K562 (cell line): ENCODE measurements around the gene CDKN1C. TPM values are rescaled to one million over a fixed set of nuclear protein-coding genes. Genes with fewer than 3 reads are reported as not detected.

Experiments used
- AFF1 ChIP-seq, 2 experiments: fragments of 450-650 bp; IDR thresholded peaks; 2 replicates each; pipeline ENCODE4 v1.6.1; 2018; ENCODE audit warnings: mild to moderate bottlenecking in 2 of 2, low read depth in 1 of 2; ENCODE audit not compliant: partially characterized antibody in 2 of 2
- CAMTA2 ChIP-seq: fragments of 250-450 bp; sonication (Bioruptor Pico); conservative IDR thresholded peaks from 2 replicates; pipeline ENCODE4 v1.5.1; 2022
- CTBP1 ChIP-seq: fragments of 450-650 bp; IDR thresholded peaks from 2 replicates; pipeline ENCODE4 v1.6.1; 2016; ENCODE audit warnings: borderline replicate concordance
- CXXC5 ChIP-seq: fragments of 250-450 bp; sonication (Bioruptor Pico); IDR thresholded peaks from 2 replicates; pipeline ENCODE4 v1.8.0; 2022; ENCODE audit warnings: inconsistent platforms, mild to moderate bottlenecking, moderate library complexity
- ELF1 ChIP-seq: fragments of 200-800 bp; sonication (Bioruptor generic); IDR thresholded peaks from 2 replicates; pipeline ENCODE4 v1.6.1; 2016; ENCODE audit warnings: missing genetic modification characterization, missing compliant biosample characterization
- MAFK ChIP-seq: IDR thresholded peaks from 2 replicates; pipeline ENCODE4 v1.6.1; 2011; ENCODE audit warnings: low read length, improper control_type of control experiment
- RCOR1 ChIP-seq, 2 experiments: IDR thresholded peaks; 2 replicates each; pipeline ENCODE4 v1.6.1; 2012; ENCODE audit warnings: low read depth in 2 of 2, low read length in 2 of 2, borderline replicate concordance in 1 of 2, improper control_type of control experiment in 1 of 2
- SIN3B ChIP-seq: fragments of 450-650 bp; IDR thresholded peaks from 2 replicates; pipeline ENCODE4 v1.6.1; 2017; ENCODE audit warnings: low read depth, mild to moderate bottlenecking, moderate library complexity
- SRSF1 ChIP-seq: fragments of 200-400 bp; formaldehyde crosslinking; IDR thresholded peaks from 2 replicates; pipeline ENCODE4 v1.6.1; 2017; ENCODE audit warnings: mild to moderate bottlenecking, low read depth, low read length, moderate library complexity
- STAT5A ChIP-seq: IDR thresholded peaks from 2 replicates; pipeline ENCODE4 v1.6.1; 2012; ENCODE audit warnings: low read length, inconsistent platforms, borderline replicate concordance
- SUPT5H ChIP-seq: fragments of 450-650 bp; IDR thresholded peaks from 2 replicates; pipeline ENCODE4 v1.6.1; 2016
- TCF15 ChIP-seq: fragments of 250-450 bp; sonication (Bioruptor Pico); IDR thresholded peaks from 2 replicates; pipeline ENCODE4 v1.8.0; 2022; ENCODE audit warnings: moderate library complexity, mild to moderate bottlenecking, inconsistent platforms
- ZBTB33 ChIP-seq: sonication (generic); formaldehyde crosslinking; IDR thresholded peaks from 2 replicates; pipeline ENCODE4 v1.8.1; 2023; ENCODE audit warnings: mild to moderate bottlenecking, missing genetic modification reagents
- ZNF518B ChIP-seq: fragments of 250-450 bp; sonication (Bioruptor Pico); IDR thresholded peaks from 2 replicates; pipeline ENCODE4 v1.5.0; 2021; ENCODE audit warnings: mild to moderate bottlenecking, moderate library complexity
- polyA plus RNA-seq, 8 experiments: library from polyadenylated mRNA; depleted of rRNA in 4 of 8; stranded (reverse) in 5 of 8; unstranded in 3 of 8; fragments of >200 nt; fragmentation: Nextera tagmentation in 2 of 8; fragmentation: Illumina TruSeq in 1 of 8; extraction: Ambion mirVana in 2 of 8; extraction: Trizol in 1 of 8; gene quantifications; 2 replicates each; pipeline versions ENCODE4 v1.2.1 to v1.2.3, GENCODE V29; 2011 to 2014; ENCODE audit warnings: inconsistent platforms in 1 of 8, missing spikeins in 1 of 8
- total RNA-seq, 7 experiments: library from RNA; depleted of rRNA in 6 of 7; stranded (reverse); fragments of >200 nt in 6 of 7; fragmentation: Illumina TruSeq in 2 of 7; extraction: Trizol in 2 of 7; gene quantifications; 2 replicates each; pipeline versions ENCODE4 v1.2.1 to v1.2.3, GENCODE V29; 2011 to 2021; ENCODE audit warnings: low replicate concordance in 1 of 7
- TF ChIP-seq, protein P1 (sequence below): sonication (generic); formaldehyde crosslinking; IDR thresholded peaks from 2 replicates; pipeline ENCODE4 v1.8.0; 2023; ENCODE audit warnings: mild to moderate bottlenecking, missing genetic modification reagents

CDKN1C gene
- total and polyA plus RNA-seq, 9 of the 15 experiments (the other 6 are each of a cell fraction or from before 2014, with no cell fraction given): 2.8 to 21.1 (median 9.3) TPM

DNA sequence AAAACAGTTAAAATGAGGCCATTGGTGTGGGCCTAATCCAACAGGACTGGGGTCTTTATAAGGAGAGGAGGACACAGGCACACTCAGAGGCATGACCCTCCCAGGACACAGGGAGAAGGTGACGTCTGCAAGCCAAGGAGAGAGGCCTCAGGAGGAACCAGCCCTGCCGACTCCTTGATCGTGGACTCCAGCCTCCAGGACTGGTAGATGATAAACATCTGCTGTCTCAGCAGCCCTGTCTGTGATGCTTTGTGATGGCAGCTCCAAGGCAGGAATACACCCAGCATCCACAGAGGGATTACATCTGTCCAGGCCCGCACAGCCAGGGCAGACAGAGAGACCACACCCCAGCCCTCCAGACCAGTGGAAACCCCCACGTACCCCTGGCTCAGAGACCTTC, 18.4 kb downstream of the CDKN1C start (continued):
- TF ChIP-seq ZBTB33 (CRISPR knock-in tag): no peak
- TF ChIP-seq AFF1 (IDR thresholded peaks at IDR 0.05; ENCODE audit: low read depth in 1 of 2, partially characterized antibody in 2 of 2): no peak
- no peak for TF ChIP-seq CAMTA2 (CRISPR knock-in tag)
- TF ChIP-seq ZNF518B: no peak
- TF ChIP-seq STAT5A: no peak
- peak; percentile 64 for TF ChIP-seq MAFK
- TF ChIP-seq, protein P1, sequence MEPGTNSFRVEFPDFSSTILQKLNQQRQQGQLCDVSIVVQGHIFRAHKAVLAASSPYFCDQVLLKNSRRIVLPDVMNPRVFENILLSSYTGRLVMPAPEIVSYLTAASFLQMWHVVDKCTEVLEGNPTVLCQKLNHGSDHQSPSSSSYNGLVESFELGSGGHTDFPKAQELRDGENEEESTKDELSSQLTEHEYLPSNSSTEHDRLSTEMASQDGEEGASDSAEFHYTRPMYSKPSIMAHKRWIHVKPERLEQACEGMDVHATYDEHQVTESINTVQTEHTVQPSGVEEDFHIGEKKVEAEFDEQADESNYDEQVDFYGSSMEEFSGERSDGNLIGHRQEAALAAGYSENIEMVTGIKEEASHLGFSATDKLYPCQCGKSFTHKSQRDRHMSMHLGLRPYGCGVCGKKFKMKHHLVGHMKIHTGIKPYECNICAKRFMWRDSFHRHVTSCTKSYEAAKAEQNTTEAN (CRISPR knock-in tag): no peak
- no peak for TF ChIP-seq TCF15 (CRISPR knock-in tag)
- no peak for TF ChIP-seq SRSF1
- 0 out of 2 replicates have a peak, but pooled peaks have one; percentile 0 for TF ChIP-seq CXXC5 (CRISPR knock-in tag)
- TF ChIP-seq ELF1 (tag): no peak
- TF ChIP-seq SIN3B: no peak
- TF ChIP-seq RCOR1 (IDR thresholded peaks at IDR 0.05; ENCODE audit: borderline replicate concordance in 1 of 2, low read depth in 2 of 2, low read length in 2 of 2): peak in 1 of 2 experiments; percentile 50; a peak in 1 of 4 replicates
- TF ChIP-seq CTBP1: peak; percentile 30; the same call in 1 of the 2 replicates
- no peak for TF ChIP-seq SUPT5H
